EL (cell line): Measurements from ENCODE around the gene DNAL1.
A peak's percentile ranks its signal among the peaks of the same experiment; 100 is the strongest.

Source experiments
- DNase-seq: peaks from one replicate; pipeline ENCODE4 v3.0.0-alpha.2; 2016

Gene DNAL1

GRCh38 chr14:73745571-73746519, 101.1 kb downstream of the DNAL1 start:
- no peak for DNase-seq

GRCh38 chr14:73746520-73747378, 102.0 kb downstream of the DNAL1 start:
- DNase-seq, result no peak

DNA sequence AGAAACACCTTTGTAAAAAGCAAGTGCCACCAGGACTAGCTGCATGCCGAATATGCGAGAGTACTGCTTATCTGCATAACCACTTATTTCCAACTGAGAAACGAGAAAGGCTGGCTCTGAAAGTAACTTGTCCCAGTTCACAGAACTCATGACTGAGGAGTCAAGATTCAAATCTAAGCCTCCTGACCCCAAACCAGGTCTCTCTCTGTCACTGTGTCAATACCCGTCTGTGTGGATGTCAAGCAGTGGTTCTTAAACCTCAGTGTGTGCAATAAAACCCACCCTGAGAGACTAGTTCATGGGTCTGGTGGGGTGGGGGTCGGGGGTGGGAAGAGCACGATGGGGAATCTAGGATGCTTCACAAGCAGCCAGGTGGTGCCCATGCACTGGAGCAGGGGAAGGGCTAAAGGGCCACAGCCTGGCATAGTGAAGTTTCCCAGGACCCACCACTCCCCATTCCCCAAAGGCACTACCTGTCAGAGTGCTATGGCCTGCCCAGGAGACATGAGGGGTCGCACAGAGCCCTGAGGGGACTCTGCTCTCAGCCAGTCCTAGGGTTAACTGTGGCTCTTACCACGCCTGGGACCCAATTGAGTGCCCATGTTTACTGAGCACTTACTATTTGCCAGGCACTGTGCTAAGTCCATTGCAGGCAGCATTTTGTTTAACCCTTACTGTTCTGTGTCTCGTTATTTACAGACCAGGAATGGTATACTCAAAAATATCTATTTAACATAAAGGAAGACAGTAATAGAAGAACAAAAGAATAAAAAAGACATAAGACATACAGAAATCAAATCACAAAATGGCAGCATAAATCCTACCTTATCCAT, 102.8 kb downstream of the DNAL1 start:
- no peak for DNase-seq

DNA sequence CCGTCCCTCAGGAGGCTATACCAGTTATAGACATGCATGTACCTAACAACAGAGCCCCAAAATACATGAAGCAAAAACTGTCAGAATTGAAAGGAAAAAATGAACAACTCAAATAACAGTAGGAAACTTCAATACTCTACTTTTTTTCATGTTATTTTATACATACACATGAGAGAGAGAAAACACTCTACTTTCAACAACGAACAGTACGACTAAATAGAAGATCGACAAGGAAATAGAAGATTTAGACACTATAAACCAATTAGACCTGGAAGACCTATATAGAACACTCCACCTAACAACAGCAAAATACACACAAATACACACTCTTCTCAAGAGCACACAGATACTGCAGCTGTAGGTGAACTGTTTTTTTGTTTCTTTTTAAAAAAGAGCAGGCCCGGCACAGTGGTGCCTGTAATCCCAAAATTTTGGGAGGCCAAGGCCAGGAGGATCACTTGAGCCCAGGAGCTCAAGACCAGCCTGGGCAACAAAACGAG, 104.1 kb downstream of the DNAL1 start:
- no peak for DNase-seq

DNA sequence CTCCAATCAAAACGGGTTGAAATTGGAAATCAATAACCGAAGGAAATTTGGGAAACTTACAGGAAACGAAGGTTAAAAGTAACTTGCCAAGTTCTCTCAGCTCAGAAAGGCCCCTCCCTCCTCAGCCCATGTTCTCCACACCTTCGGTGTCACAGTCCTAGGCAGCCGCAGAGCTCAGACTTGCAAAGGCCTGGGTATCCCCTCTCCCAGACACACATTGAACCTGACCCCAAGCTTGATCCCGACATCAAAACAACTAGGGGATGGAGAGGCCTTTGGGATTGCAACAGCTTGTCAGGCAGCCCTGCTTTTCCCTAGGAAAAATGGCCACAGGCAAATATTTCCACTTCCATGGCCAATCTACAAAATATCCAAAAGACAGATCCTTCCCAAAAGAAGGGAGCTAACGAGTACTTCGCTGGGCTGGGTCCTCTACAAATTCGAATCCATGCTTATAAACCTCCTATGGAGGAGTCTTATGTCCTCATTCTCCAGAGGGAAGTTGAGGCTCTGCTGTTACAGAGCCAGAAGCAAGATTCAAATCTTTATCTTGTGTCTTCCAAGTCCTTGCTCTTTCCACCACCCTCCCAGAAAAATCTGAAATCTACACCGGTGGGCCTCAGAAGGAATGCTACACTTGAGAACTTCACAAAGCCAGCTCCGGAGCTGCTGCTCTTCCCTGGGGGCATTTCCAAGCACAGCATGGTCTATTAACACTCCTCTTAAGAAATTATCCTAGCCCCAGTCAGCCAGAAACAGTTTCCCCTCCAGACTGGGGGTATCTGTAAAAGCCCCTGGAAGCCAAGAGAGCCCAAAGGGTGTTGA, 105.1 kb downstream of the DNAL1 start:
- no peak for DNase-seq

GRCh38 chr14:73750531-73750901, 105.7 kb downstream of the DNAL1 start:
- no peak for DNase-seq

- DNase-seq, result no peak
Observed at GRCh38 chr14:73751157-73751691, 106.4 kb downstream of the DNAL1 start.

DNA sequence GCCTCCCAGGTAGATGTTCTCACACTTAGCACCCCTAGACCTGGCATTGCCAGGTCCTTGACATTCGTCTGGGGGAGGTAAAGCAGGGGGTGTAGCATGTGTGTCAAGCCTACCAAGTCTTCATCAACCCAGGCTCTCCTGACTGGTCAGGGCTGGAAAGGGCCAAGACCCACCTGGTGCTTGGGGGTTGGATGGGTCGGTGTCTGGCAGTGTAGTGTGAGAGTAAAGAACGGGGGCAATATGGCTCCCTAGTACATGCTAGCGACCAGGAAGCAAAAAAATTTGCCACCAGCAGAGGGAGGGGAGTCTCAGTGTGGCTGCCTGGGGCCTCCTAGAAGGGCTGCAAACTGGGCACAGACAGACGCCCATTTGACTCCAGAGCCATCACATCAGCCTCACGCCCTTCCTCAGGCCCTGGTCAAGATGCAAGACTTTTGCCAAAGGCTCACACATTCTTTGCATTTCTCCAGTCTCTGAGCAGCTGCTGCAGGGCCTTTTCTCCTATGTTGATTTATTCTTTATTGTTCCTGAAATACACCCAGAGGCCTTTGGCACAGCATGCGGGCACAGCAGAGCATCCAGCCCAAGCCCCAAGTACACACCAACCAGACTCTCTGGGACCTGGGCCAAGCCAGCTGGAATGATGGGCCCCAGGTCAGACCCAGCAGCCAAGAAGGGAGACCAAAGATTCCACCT, 107.7 kb downstream of the DNAL1 start:
- peak; percentile 89 for DNase-seq
